Renal cortex interstitium (tissue), 11 donors: ENCODE measurements around the gene NOTCH4. TPM values are rescaled to one million over a fixed set of nuclear protein-coding genes. Genes with fewer than 3 reads are reported as not detected.
A peak's percentile ranks its signal among the peaks of the same experiment; 100 is the strongest.

Experiments
- DNase-seq, 11 donors: peaks; one replicate each; pipeline ENCODE4 v3.0.0-alpha.2; 2013; ENCODE audit warnings: low read depth in 9 of 11, low spot score in 4 of 11; ENCODE audit errors: extremely low read depth in 1 of 11
- polyA plus RNA-seq, 3 donors: library from polyadenylated mRNA; unstranded; fragments of 120-200 nt; gene quantifications; one replicate each; pipeline ENCODE4 v1.2.1, GENCODE V29; 2013; ENCODE audit not compliant: insufficient read length in 3 of 3

NOTCH4 gene
- polyA plus RNA-seq, 3 donors = 17.2 to 26.3 (median 19.9) TPM

DNA sequence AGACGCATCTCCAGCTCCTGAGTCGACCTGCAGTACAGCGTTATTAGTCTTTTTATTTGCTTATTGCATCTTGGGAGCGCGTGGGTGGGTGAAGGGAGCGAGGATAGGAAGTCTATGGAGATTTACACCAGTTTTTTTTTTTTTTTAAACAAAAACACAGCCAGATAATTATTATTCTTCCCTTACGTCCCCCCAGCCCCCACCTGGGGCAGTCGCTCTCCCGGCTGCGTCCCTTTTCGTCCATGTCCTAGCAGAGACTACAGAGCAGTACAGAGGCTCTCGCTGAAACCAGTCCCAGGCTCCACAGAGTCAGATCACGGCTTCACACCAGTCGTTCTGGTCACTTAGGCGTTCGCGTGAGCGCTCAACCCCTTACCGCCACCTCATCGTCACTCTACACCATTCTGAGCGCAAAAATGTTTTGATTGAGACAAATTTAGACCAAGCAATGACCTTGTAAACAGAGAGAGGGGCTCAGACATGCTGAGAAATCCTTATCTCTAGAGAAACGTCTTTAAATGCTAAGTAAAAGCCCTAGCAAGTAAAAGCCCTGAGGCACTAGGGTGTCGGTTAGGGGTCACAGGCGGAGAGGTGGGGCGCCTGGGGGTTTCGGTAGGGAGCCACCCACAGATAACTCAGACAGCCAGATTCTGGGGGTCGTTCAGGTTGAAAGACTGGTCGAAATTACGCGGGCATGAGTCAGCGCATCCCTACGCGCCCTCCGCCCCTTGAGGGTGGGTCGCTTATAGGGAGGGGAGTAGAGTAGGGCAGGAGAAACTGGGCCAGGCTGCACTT, 70.9 kb downstream of the NOTCH4 start:
- no peak for DNase-seq

DNA sequence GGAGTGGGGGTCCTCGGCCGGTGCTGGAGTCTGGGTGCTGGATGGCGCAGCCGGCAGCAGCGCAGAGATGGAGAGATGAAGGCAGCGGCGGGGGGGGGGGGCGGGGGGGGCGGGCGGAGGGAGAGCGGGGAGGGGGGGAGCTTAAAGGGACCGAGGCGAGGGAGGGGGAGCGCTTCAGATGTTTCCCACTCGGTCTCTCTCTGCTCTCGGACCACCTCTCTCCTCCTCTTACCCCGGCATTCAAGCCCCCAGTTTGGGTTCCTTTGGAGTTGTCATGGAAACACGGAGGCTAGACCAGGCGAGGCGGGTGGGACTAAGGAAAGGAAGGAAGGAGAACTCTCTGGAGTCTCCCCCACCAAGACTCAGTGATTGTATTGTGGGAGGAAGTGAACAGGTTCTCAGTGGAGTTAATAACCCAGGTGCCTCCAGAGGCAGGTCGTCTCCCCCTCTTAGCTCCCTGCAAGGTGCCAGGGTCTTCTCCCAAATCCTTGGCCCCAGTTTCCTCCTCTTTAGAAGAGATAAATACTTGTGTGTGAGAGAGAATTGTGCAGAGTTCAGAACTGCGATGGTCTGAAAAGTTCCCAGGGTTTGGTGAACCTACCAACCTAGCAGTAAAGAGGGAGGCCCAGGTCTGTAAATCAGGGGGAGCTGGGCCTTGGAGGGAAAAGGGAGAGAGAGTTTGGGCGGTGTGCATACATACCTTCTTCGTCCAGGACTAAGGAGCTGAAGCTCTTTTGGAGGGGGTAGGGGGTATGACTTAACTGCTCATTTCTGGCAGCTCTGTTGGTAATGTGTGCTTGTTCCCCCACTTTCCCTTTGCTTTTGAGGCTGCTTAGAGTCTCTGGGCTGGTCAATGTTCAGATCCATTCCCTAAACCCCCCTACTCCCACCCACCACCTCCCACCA, 71.8 kb downstream of the NOTCH4 start, which contains the start of gene PRRT1:
PRRT1 (minus strand) TSS at position 77 of the 906 bp plus-strand sequence. CDS start 112 bp downstream, outside the sequence.
- no peak for DNase-seq

DNA sequence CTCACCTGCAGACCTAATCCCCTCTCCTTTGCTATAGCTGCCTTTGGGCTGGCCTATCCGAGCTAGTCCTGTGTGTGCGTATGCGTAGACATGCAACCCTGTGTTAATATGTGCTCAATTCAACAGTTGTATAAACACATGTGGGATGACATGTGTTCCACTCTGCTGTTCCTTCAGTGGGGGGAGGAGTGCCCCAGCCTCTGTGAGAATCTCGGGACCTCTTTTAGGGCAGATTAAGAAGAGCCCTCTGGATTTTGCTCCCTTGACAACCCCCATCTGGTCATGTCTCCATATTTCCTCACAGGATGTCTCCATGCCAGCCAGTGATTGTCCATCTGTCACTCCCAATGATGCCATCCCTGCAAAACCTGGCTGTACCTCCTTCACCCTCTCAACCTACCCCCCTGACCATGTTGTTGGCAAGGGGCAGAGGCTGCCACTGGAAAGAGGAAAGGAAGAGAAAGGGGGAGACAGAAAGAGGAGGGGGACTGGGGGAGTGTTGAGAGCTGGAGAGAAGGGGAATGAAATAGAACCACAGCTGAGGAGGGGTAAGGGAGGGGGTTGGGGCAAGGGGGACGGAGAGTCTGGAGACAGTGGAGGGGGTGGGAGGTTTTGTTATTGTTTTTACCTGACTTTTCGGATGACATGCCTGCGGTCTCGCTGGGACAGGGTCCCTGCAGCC, 72.5 kb downstream of the NOTCH4 start:
- DNase-seq = no peak

DNA sequence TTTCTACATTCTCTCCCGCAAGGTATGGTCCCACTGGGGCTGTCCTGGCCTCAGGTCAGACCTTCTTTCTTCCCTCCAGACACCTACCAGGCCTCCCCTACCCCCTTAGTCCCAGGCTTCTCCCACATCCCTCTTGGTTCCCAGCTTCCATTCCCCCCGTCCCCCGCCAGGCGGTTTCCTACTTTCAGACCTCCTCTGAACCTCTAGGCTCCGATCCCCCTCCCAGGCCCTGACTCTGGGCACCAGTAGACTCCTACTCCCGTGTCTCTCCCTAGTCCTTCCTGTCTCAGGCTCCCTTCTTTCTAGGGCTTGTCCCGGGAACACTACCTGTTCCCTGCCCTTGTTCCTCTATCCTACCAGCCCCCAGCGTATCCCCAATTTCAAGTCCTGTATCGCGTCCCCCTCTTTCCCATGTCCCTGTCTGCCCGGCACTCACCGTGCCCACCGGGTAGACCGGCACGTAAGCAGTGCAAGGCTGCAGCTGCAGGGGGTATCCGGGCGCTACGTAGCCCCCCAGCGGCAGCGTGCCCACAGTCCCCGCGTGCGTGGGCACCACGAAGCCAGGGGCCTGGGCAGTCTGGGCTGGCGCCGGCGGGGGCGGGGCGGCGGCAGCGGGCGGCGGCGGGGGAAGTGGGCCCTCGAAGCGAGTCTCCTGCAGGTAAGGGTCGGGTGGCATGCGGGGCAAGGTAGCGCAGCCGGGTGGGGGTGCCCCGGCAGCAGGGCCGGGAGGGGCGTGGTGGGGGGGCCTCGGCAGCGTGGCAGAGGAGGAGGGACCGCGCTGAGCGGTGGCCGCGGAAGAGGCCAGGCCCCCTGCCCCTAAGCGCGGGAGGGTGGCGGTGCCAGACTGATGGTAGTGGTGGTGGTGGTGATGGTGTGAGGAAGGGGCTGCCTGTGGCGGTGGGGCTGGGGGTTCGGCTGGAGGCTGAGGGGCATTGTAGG, 73.7 kb downstream of the NOTCH4 start:
- no peak for DNase-seq

DNA sequence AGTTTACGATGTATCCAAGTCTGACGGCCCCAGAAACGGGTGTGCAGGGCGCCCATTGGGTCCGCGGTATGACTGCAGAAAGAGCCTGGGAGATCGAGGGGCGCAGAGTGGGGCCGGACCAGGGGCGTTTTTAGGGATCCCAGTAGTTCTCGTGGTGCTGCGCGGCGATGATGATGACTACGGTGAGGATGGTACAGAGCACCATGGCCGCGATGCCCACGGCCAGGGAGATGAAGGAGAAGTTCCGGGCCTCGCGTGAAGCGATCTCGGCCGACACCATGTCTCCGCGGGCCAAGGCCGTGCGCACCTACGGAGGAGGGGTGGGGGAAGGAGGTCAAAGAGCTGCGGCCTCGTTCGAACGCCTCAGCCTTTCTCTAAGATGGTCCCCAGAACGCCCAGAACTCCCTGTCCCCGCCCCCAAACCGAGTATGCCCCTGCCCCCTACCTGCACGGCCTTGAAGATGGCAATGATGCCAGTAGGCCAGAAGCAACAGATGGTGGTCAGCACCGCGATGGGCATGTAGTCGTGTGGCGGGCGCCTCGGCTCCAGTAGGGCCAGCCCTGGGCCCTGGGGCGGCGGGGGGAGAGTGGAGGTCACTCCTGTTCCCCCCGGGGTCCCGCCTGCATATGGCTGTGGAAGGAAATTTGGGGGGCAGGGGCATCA, 74.6 kb downstream of the NOTCH4 start:
- no peak for DNase-seq

DNA sequence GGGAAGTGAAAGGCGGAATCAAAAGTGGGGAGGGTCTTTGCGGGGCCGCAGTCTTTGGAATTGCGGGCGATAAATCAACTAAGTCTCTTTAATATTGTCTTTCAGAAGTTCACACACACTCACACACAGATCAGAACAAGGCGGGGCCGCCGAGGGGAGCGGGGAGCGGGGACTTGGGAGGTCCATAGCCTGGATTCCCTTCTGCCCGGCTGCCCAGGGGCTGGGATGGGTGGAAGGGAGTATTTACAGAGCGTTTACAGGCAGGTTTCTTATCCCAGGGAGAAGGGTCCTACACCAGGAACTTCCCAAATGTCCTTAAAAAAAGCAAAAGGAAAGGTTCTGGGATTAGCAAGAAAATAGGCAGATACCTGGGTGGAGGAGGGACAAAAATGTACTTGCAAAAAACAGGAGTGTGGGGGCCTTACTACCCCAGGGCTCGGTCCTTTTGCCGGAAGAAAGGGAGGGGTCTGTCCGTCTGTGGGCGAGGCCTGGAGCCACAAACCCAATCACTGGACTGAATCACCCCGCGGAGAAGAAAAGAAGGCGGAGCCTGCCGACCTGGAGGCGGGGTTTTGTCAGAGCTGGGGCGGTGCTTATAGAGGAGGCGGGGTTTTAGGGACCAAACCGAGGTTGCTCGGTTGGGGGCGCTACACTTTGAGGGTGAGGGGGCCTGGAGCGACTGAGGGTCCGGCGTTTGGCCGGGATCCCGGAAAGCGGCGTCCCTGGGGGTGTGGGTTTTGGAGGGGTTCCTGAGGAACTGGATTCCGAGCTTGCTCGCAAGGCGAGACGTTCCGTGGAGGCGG, 75.4 kb downstream of the NOTCH4 start:
- peak in 7 of 11 donors; percentile 57 to 83 (median 66) for DNase-seq

DNA sequence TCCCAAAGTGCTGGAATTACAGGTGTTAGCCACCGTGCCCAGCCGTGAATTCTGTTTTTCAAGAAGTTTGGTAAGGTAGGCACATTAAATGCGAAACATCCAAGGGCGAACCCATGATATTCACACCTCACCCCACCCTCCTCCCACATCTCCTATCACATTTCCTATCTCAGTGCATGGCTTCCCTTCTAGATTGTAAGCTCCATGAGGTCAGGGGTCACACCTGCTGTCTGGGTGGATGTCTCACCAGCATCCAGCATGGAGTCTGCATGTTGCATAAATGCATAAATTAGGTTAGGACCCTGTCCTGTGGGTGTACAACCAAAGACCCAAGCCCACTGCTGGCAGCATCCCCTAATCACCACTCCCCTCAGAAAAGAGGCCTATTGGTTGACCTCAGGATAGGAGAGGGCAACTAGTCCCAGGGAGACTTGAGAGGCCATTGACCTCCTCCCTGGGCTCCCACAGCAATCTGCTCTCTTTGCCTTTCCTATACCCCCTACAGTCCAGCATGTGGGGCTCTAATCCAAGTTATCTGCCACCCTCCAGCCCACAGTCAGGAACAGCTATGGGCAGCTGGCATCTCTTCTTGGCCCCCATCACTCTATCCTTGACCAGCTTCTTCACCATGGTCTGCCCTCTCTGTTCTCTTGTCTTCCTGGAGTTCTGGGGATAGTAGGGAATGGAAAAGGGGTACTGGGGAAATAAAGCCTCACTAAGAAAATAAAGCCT, 76.3 kb downstream of the NOTCH4 start:
- DNase-seq = no peak

DNA sequence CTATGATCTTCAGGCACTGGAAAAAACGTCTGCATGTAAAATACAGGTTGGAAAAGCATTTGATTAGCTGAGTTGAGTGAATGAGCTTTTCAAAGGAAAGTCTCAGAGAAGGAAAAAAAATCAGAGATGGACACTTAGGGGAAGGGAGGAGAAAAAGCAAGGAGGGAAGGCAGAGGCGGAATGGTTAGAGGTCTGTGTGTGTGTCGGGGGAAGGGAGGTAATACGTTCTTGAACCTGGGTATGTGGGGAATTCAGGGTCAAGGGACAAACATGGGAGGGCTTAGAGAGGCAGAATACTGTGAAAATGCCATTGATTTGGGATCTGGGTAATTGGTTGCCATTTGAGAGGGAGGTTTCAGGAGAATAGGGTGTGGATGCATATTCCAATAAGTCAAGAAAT, 77.2 kb downstream of the NOTCH4 start:
- DNase-seq = no peak

DNA sequence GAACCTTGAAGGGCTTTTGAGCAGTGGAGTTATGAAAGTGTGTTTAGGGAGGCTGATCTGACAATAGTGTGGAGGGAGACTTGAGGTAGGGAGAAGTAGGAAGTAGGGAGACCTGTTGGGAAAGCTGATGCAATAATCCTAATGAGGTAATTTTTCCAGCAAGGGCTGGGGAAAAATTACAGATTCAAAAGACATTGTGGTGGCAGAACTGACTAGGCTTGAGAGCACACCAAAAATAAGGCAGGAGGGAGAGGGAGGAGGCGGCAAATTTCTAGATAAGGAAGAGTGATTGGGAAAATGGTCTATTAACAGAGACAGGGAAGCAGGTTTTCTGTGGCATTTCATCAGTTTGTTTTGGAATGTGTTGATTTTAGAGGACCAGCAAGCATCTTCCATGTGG, 77.6 kb downstream of the NOTCH4 start:
- DNase-seq = no peak

Other genes with a start within 250 kb of the NOTCH4 start
- 10 to 100 TPM; 15.7 to 22.4 (median 22.4) TPM for gene C4A, start 242.0 kb downstream of the NOTCH4 start, polyA plus RNA-seq
- 10 to 100 TPM; 17.4 to 23.3 (median 22.1) TPM for gene C4B, start 209.3 kb downstream of the NOTCH4 start, polyA plus RNA-seq
- gene CYP21A2, start 185.7 kb downstream of the NOTCH4 start, polyA plus RNA-seq = 1 to 10 TPM in 1 of 3 donors, under 1 TPM in 2; 0.24 to 1.0 (median 0.29) TPM
- 1 to 10 TPM; 3.4 to 7.9 (median 6.1) TPM for gene TNXB, start 114.7 kb downstream of the NOTCH4 start, polyA plus RNA-seq
- gene ATF6B, start 95.8 kb downstream of the NOTCH4 start, polyA plus RNA-seq = 100 to 1,000 TPM in 1 of 3 donors, 10 to 100 TPM in 2; 87.2 to 104 (median 92.0) TPM
- 1 to 10 TPM; 7.1 to 9.0 (median 8.7) TPM for gene FKBPL, start 93.8 kb downstream of the NOTCH4 start, polyA plus RNA-seq
- 1 to 10 TPM; 2.4 to 4.2 (median 2.6) TPM for gene PRRT1, start 72.1 kb downstream of the NOTCH4 start, polyA plus RNA-seq
- gene PPT2, start 69.9 kb downstream of the NOTCH4 start, polyA plus RNA-seq = 10 to 100 TPM; 30.5 to 48.4 (median 33.4) TPM
- 10 to 100 TPM; 24.0 to 44.4 (median 24.3) TPM for gene EGFL8, start 59.5 kb downstream of the NOTCH4 start, polyA plus RNA-seq
- gene AGPAT1, start 48.0 kb downstream of the NOTCH4 start, polyA plus RNA-seq = 100 to 1,000 TPM in 2 of 3 donors, 10 to 100 TPM in 1; 94.6 to 109 (median 102) TPM
- gene RNF5, start 45.7 kb downstream of the NOTCH4 start, polyA plus RNA-seq = 100 to 1,000 TPM in 2 of 3 donors, 10 to 100 TPM in 1; 91.6 to 107 (median 104) TPM
- gene AGER, start 39.8 kb downstream of the NOTCH4 start, polyA plus RNA-seq = 10 to 100 TPM; 23.8 to 25.3 (median 24.9) TPM
- 100 to 1,000 TPM; 173 to 193 (median 191) TPM for gene PBX2, start 33.9 kb downstream of the NOTCH4 start, polyA plus RNA-seq
- gene GPSM3, start 31.4 kb downstream of the NOTCH4 start, polyA plus RNA-seq = 10 to 100 TPM in 1 of 3 donors, 1 to 10 TPM in 2; 9.4 to 13.1 (median 9.9) TPM
- under 1 TPM; 0.13 to 0.34 (median 0.20) TPM for gene TSBP1, start 147.8 kb upstream of the NOTCH4 start, polyA plus RNA-seq
- 1 to 10 TPM; 1.0 to 1.9 (median 1.3) TPM for gene BTNL2, start 183.1 kb upstream of the NOTCH4 start, polyA plus RNA-seq
- gene HLA-DRA, start 215.8 kb upstream of the NOTCH4 start, polyA plus RNA-seq = 10 to 100 TPM; 54.9 to 97.8 (median 56.4) TPM